Measurements from ENCODE around the gene CYFIP2.
A peak's percentile ranks its signal among the peaks of the same experiment; 100 is the strongest.

The CYFIP2 gene

DNA sequence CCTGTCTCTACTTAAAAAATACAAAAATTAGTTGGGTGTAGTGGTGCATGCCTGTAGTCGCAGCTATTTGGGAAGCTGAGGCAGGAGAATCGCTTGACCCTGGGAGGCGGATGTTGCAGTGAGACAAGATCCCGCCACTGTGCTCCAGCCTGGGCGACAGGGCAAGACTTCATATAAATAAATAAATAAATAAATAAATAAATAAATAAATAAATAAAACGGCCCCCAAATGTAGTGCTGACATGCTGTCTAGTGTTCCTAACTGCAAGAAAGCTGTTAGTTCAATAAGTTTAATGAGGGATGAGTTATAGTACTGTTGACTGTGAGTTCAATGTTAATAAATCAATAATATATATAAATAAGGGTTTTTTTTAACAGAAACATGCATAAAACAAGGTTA is 7.5 kb upstream of the CYFIP2 start:
- no peak for DNase-seq (ENCODE audit: low read depth in 2 of 2)

DNA sequence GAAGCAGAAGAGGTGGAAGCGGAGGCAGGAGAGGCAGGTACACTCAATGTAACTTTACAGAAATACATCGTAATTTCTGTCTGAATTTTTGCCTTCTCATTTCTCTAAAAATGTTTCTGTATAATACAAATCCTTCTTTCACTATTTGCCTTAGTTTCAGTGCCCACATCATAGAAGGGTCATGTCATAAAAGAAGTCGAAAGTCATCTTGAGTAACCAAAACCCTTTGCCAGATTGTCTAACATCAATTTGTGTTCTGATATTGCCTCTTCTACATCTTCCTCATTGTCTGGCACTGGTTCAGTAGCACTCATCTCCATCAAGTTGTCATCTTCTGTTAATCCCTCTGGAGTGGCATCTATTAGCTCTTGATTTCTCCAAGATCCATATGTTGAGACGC is 6.2 kb upstream of the CYFIP2 start:
- no peak for DNase-seq (ENCODE audit: low read depth in 2 of 2)

DNA sequence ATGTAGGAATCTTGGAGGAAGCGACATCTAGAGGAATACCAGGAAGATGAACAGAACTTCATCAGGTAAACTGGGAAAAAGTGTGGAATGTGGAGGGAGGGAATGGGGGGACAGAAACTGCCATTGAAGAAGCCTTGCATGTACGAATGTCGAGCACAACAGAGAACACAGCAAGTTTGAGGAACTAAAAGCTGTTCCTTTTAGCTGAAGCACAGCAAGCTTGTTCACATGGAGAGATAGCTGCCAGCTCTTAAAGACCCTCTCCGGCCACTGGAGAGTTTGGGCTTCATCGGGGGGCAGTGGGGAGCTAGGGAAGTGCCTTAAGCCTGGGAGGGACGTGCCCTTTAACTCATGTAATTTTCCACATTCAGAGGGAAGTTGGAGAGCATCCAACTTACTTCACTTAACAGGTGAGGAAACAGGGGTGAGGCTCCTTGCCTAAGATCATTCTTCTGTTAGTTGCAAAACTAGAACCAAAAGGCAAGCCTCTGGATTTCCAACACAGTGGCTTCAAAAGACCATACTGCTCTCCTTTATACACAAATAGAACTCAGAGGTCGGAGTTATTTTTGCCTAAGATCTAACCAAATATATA is 2.3 kb upstream of the CYFIP2 start:
- no peak for DNase-seq (ENCODE audit: low read depth in 2 of 2)

GRCh38 chr5:157266286-157267007 is 524 bp downstream of the CYFIP2 start:
- DNase-seq (ENCODE audit: low read depth in 2 of 2): no peak

DNA sequence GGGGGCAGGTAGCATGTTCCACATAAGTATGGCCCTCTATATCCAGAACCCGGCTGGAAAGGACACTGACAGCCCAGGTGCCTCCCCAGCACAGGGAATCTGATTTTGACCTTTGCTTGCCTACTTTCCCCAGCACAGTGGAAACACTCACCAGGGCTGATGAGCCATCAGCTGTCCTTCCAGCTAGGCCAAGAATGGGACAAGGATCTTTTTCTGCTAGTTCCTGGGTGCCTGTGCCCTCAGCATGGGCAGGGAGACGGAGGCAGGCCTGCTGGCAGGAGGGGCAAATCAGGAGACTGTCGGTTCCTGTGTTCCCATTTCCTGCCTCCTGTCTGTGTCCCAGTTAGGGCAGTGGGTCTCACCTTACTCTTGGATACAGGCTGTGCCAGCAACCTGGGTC is 1.1 kb downstream of the CYFIP2 start:
- no peak for DNase-seq (ENCODE audit: low read depth in 2 of 2)

DNA sequence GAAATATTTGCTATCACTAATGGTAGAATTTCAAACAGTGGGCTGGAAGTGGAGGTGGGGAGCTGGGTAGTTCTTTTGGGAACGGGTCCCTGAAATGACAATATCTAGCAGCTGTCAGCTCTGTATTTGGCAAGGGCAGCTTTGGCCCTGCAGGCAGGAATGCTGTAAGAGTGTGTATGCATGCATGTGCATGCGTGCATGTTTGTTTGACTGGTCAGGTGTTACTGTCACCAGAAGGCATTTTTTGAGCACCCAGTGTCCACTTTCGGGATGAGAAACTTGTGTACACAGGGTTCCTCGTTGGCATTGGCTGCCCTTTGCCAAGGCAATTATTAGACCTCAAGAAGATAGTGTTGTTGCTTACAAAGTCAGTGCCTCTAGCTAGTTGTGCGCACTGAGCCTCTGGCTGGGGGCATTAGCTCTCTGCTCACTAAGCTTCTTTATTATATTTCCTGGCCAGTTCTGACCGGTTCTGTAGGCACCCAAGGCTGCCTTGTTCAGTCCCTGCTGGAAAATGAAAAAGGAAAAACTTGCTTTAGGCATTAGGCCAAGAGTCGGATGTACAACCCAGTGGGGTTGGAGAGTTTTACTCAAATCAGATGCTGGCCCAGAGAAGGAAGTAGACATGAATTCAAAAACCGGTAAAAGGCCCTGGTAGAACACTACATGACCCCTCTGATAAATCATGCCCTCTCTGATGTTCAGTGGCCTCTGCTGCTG is 2.0 kb downstream of the CYFIP2 start:
- DNase-seq (ENCODE audit: low read depth in 2 of 2): no peak

DNA sequence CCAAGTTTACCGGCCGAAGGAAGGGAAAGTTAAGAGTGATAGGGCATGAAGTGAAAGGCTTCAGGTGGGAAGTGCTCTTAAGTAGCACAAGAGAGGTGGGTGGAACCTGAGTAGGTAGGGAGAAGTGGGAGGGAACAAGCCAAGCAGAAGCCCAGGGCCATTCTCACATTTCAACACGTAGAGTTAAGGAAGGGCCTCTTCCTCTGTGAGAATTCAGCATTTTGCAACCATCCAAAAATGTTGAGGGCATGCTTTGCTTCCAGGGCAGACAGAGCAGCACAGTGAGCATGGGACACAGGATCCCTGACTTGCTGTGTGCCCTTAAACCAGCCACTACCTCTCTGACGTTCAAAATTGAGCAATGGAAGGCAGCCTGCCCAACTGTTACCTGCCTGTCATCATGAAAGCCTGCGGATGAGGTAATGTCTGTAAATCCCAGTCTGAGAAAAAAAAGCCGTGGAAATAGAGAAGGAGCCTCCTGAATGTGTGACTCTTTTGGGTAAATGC is 3.3 kb downstream of the CYFIP2 start:
- no peak for DNase-seq (ENCODE audit: low read depth in 2 of 2)

GRCh38 chr5:157269761-157270272 is 3.9 kb downstream of the CYFIP2 start:
- no peak for DNase-seq (ENCODE audit: low read depth in 2 of 2)

- DNase-seq (ENCODE audit: low read depth in 2 of 2): no peak
Observed at GRCh38 chr5:157270771-157271170, 4.8 kb downstream of the CYFIP2 start.

GRCh38 chr5:157271740-157272271 is 5.9 kb downstream of the CYFIP2 start:
- DNase-seq (ENCODE audit: low read depth in 2 of 2): peak; percentile 62 to 77

- no peak for DNase-seq (ENCODE audit: low read depth in 2 of 2)
Observed at GRCh38 chr5:157273131-157273556, 7.2 kb downstream of the CYFIP2 start.

DNA sequence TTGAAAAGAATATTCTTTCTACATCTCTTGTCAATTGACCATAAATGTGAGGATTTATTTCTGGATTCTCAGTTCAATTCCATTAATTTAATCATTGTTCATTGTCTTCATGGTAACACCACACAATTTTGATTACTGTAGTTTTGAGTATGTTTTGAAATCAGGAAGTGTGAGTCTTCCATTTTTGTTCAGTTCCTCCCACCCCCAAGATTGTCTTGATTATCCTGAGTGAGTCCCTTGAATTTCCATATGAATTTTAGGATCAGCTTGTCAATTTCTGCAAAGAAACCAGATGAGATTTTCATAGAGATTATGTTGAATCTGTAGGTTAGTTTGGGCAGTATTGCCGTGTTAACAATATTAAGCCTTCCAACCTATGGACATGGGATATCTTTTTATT is 9.5 kb downstream of the CYFIP2 start:
- DNase-seq (ENCODE audit: low read depth in 2 of 2): no peak

DNA sequence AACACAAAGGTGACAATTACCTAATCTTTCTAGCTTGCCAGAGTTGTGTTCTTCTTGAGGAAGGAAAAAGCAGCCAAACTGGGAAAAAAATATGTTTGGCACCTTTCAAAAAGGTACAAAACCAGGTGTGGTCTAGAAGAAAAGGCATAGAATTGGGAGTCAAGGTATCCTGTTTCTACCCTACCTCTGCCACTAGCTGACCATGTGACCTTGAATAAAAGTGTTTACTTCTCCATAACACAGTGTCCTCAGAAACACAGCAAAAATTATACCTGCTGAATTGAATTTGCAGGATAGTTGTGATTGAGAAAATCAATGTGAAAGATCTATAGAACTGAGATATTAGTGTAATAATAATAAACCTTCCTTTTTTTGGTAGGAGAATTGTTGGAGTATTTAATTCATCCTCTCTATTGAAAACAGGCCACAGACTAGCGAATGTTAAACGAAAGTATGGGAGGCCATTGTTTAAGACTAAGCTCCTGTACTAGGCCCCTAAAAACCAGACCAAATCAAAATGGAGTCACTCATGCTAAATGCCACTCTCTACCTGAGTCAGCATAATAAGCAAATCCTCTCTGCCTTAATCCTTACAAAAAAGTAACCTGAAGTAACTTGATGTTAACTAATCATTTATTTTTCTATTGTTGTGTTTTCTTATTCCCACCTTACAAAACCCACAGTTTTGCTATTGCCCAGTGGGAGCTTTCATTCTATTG is 12.6 kb downstream of the CYFIP2 start:
- no peak for DNase-seq (ENCODE audit: low read depth in 2 of 2)

GRCh38 chr5:157279605-157280239 is 13.8 kb downstream of the CYFIP2 start:
- no peak for DNase-seq (ENCODE audit: low read depth in 2 of 2)

GRCh38 chr5:157280927-157281326 is 15.0 kb downstream of the CYFIP2 start:
- no peak for DNase-seq (ENCODE audit: low read depth in 2 of 2)

DNA sequence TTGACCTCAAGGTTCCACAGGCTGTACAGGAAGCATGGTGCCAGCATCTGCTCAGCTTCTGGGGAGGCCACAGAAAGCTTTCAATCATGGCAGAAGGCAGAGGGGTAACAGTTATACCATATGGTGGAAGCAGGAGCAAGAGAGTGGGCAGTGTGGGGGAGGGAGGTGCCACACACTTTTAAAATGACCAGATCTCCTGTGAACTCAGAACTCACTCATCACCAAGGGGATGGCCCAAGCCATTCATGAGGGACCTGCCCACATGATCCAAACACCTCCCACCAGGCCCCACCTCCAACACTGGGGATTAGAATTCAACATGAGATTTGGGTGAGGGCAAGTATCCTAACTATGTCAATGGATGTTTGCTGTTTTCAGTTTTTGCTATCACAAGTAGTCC is 16.2 kb downstream of the CYFIP2 start:
- DNase-seq (ENCODE audit: low read depth in 2 of 2): no peak

GRCh38 chr5:157283434-157283833 is 17.5 kb downstream of the CYFIP2 start:
- no peak for DNase-seq (ENCODE audit: low read depth in 2 of 2)

DNA sequence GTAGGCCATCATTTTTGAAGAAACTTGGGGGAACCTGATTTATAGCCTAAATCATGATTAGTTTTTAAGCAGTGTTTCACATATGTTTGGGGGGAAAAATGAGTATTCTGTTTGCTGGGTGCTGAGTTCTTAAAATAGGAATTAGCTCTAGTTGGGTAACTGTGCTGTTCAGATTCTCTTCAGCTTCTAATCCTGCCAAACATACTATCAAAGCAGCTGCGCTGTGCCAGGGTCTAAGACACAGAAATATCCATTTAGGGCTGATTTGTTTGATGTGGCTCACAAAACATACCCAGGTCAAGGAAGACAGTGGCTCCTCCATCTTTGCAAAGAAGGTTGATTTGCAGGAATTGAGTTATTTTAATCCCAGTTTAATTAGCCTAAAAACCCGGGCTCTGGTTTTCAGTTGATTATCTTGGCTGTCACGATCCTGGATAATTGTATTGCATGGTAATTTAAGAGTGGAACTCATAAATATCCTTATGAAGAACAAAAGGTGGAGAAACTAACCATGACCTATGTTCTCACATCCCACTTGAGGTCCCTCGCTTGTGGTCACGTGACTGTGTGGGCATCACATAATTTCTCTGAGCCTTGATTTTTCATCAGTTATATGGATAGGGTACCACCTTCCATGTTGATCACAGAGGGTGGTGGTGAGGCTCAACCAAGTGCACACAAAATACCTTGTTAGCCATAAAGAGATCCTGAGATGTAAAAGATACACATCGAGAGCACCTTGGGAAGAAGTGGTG is 18.7 kb downstream of the CYFIP2 start:
- no peak for DNase-seq (ENCODE audit: low read depth in 2 of 2)

DNA sequence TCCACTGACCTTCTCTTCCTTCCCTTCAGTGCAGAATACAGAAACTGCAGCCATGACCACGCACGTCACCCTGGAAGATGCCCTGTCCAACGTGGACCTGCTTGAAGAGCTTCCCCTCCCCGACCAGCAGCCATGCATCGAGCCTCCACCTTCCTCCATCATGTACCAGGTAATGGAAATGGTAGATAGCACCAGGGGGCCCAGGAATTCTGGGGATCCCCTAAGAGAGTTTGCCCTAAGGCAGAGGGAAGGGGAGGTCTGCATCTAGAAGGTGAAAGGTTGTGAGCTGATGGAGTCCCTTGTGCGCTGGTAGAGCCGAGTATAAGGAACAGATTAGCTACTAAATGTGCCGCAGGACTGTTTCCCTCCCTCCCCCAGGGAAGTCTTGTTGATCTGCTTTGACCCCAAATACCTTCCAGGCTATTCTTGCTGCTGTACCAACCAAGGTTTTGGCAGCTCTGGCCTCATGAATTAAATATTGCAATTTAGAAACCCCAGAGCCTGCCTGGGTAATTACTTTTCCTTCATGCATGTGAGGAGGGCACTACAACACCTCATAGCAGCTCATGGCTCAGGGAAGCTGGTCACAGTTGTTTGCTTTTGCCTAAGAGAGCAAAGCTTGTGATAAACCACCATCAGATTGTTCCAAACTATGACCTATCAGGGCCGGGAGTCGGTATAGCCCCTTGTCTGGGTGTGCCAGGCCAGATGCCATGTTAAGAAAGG is 19.6 kb downstream of the CYFIP2 start:
- no peak for DNase-seq (ENCODE audit: low read depth in 2 of 2)

- DNase-seq (ENCODE audit: low read depth in 2 of 2): no peak
Observed at GRCh38 chr5:157286761-157287211, 20.9 kb downstream of the CYFIP2 start.

All from activated CD8-positive, alpha-beta memory T cell treated with anti-CD3 and anti-CD28 coated beads for 4 hours (primary cell).